ENCODE measurements around the gene BACH1.

DNA sequence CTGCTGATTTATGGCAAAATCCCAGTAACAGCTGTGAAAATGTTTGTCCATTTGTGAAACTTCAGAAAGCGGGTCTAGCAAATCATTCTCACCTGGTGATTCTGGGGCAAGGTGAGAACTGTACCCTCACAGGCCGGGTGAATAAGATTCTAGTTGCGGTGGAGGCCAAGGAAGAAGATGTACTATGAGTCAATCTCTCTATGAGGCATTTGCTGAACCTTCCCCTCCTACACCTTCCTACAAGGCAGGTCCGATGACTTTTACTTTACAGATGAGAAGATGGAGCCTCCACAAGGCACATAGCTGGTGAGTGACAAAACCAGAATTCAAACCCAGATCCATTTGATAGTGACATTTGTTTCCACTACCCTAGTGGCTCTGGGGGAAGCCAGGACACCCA lies 72.7 kb downstream of the BACH1 start:
- no peak for TF ChIP-seq EZH2 (IDR thresholded peaks at IDR 0.05; ENCODE audit: insufficient read depth, poor library complexity, severe bottlenecking)
- no peak for TF ChIP-seq EZH2phosphoT487 (IDR thresholded peaks at IDR 0.05; ENCODE audit: insufficient read depth, low read depth)
